Loucy (cell line): ENCODE data around the gene STX7.

Experiments used
- H2AFZ ChIP-seq: fragments of 200-600 bp; sonication (generic); 2 replicates; pipeline ENCODE4 v1.6.0; 2016; ENCODE audit warnings: antibody characterized with exemption, mild to moderate bottlenecking, low read length, moderate library complexity
- H3F3A ChIP-seq: fragments of 200-600 bp; 2 replicates; pipeline ENCODE4 v1.6.0; 2016; ENCODE audit warnings: antibody characterized with exemption, low read depth, mild to moderate bottlenecking
- H3K27me3 ChIP-seq: fragments of 200-600 bp; sonication (generic); 2 replicates; pipeline ENCODE4 v1.6.1; 2014; ENCODE audit warnings: low read length, mild to moderate bottlenecking; ENCODE audit not compliant: insufficient read depth, poor library complexity, severe bottlenecking
- H3K36me3 ChIP-seq: fragments of 200-600 bp; sonication (generic); 2 replicates; pipeline ENCODE4 v1.6.1; 2016; ENCODE audit warnings: low read length; ENCODE audit not compliant: insufficient read depth
- H3K4me1 ChIP-seq: fragments of 200-600 bp; sonication (generic); 2 replicates; pipeline ENCODE4 v1.5.1; 2014; ENCODE audit warnings: low read length, mild to moderate bottlenecking; ENCODE audit not compliant: insufficient read depth, poor library complexity, severe bottlenecking
- H3K4me2 ChIP-seq: fragments of 200-600 bp; sonication (generic); 2 replicates; pipeline ENCODE4 v1.6.0; 2014; ENCODE audit warnings: antibody characterized with exemption, low read length, low read depth, mild to moderate bottlenecking; ENCODE audit not compliant: poor library complexity, severe bottlenecking
- H3K4me3 ChIP-seq: fragments of 200-600 bp; sonication (generic); 2 replicates; pipeline ENCODE4 v1.5.1; 2014; ENCODE audit warnings: low read length, mild to moderate bottlenecking, mixed read lengths; ENCODE audit not compliant: poor library complexity, severe bottlenecking
- H3K79me2 ChIP-seq: fragments of 200-600 bp; sonication (generic); 2 replicates; pipeline ENCODE4 v1.6.1; 2014; ENCODE audit warnings: low read length; ENCODE audit not compliant: insufficient read depth
- H3K9ac ChIP-seq: fragments of 200-600 bp; sonication (generic); 2 replicates; pipeline ENCODE4 v1.6.0; 2014; ENCODE audit warnings: mild to moderate bottlenecking, low read depth, low read length, moderate library complexity; ENCODE audit not compliant: poor library complexity, severe bottlenecking
- H3K9me2 ChIP-seq: fragments of 200-600 bp; sonication (generic); replicated peaks from 2 replicates; pipeline ENCODE4 v1.6.1; 2016; ENCODE audit warnings: low read depth, low read length, mixed read lengths
- H3K9me3 ChIP-seq: fragments of 200-600 bp; sonication (generic); 2 replicates; pipeline ENCODE4 v1.6.1; 2014; ENCODE audit warnings: mild to moderate bottlenecking, antibody characterized with exemption, low read length, low read depth; ENCODE audit not compliant: insufficient read depth
- H4K20me1 ChIP-seq: fragments of 200-600 bp; sonication (generic); 2 replicates; pipeline ENCODE4 v1.6.0; 2014; ENCODE audit warnings: antibody characterized with exemption, low read length, mild to moderate bottlenecking; ENCODE audit not compliant: insufficient read depth, poor library complexity, severe bottlenecking
- EZH2phosphoT487 ChIP-seq: fragments of 200-600 bp; IDR thresholded peaks from 2 replicates; pipeline ENCODE4 v1.6.1; 2018; ENCODE audit warnings: antibody characterized with exemption, mild to moderate bottlenecking, moderate library complexity, borderline replicate concordance
- TF ChIP-seq, protein P1 (sequence below): fragments of 200-600 bp; sonication (generic); conservative IDR thresholded peaks from 2 replicates; pipeline ENCODE4 v1.5.1; 2014; ENCODE audit warnings: mild to moderate bottlenecking, antibody characterized with exemption, low read length

STX7 gene

GRCh38 chr6:132459605-132459952 is 53.3 kb downstream of the STX7 start:
- no peaks in the 10 kb centered on the region for H3K27me3 ChIP-seq
- H3F3A ChIP-seq = no peaks in the 10 kb centered on the region
- H3K9me3 ChIP-seq = no peaks in the 10 kb centered on the region
- H2AFZ ChIP-seq = no peak overlapping the region
- H3K4me1 ChIP-seq = no peaks in the 10 kb centered on the region
- no peaks in the 10 kb centered on the region for H3K36me3 ChIP-seq
- no peaks in the 10 kb centered on the region for H3K79me2 ChIP-seq
- no peak overlapping the region for H3K9ac ChIP-seq
- H4K20me1 ChIP-seq = no peaks in the 10 kb centered on the region
- no peak overlapping the region for H3K4me3 ChIP-seq
- no peak overlapping the region for H3K4me2 ChIP-seq
- TF ChIP-seq, protein P1, sequence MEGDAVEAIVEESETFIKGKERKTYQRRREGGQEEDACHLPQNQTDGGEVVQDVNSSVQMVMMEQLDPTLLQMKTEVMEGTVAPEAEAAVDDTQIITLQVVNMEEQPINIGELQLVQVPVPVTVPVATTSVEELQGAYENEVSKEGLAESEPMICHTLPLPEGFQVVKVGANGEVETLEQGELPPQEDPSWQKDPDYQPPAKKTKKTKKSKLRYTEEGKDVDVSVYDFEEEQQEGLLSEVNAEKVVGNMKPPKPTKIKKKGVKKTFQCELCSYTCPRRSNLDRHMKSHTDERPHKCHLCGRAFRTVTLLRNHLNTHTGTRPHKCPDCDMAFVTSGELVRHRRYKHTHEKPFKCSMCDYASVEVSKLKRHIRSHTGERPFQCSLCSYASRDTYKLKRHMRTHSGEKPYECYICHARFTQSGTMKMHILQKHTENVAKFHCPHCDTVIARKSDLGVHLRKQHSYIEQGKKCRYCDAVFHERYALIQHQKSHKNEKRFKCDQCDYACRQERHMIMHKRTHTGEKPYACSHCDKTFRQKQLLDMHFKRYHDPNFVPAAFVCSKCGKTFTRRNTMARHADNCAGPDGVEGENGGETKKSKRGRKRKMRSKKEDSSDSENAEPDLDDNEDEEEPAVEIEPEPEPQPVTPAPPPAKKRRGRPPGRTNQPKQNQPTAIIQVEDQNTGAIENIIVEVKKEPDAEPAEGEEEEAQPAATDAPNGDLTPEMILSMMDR = no peak
- TF ChIP-seq EZH2phosphoT487 = no peak
- H3K9me2 ChIP-seq = no peaks in the 10 kb centered on the region

GRCh38 chr6:132458887-132459604 is 53.9 kb downstream of the STX7 start:
- Histone ChIP-seq H3K4me2 (no peak overlapping the region), H3K9ac (no peak overlapping the region), H3K4me3 (no peak overlapping the region), H3K79me2 (no peaks in the 10 kb centered on the region), H3K4me1 (no peaks in the 10 kb centered on the region), H3K27me3 (no peaks in the 10 kb centered on the region), H3K9me3 (no peaks in the 10 kb centered on the region), H4K20me1 (no peaks in the 10 kb centered on the region), H2AFZ (no peak overlapping the region), H3K9me2 (no peaks in the 10 kb centered on the region), H3F3A (no peaks in the 10 kb centered on the region), H3K36me3 (no peaks in the 10 kb centered on the region)
- TF ChIP-seq, protein P1 = no peak
- no peak for TF ChIP-seq EZH2phosphoT487

GRCh38 chr6:132456700-132457143 is 56.2 kb downstream of the STX7 start:
- Histone ChIP-seq H3K4me3 (no peak overlapping the region), H3K4me2 (no peak overlapping the region)

More at GRCh38 chr6:132456700-132457143, 56.2 kb downstream of the STX7 start:
- Histone ChIP-seq H3K27me3 (no peaks in the 10 kb centered on the region), H3K36me3 (no peaks in the 10 kb centered on the region), H3K9me2 (no peaks in the 10 kb centered on the region), H3K9me3 (no peaks in the 10 kb centered on the region), H3K79me2 (no peaks in the 10 kb centered on the region), H3K9ac (no peak overlapping the region), H4K20me1 (no peaks in the 10 kb centered on the region), H2AFZ (no peak overlapping the region), H3F3A (no peaks in the 10 kb centered on the region), H3K4me1 (no peaks in the 10 kb centered on the region)
- TF ChIP-seq EZH2phosphoT487 = no peak
- TF ChIP-seq, protein P1 = peak; percentile 34
